Measurements from ENCODE around the gene HAVCR1.

Gene HAVCR1

GRCh38 chr5:156981481-156981880 is 77.4 kb downstream of the HAVCR1 start:
- DNase-seq = no peak

Data from NCI-H2171 (cell line).